ENCODE data around the gene CALB2. TPM values are rescaled to one million over a fixed set of nuclear protein-coding genes. Genes with fewer than 3 reads are reported as not detected.

Gene CALB2
- total RNA-seq, 2 experiments from 2014 or later, result not detected

DNA sequence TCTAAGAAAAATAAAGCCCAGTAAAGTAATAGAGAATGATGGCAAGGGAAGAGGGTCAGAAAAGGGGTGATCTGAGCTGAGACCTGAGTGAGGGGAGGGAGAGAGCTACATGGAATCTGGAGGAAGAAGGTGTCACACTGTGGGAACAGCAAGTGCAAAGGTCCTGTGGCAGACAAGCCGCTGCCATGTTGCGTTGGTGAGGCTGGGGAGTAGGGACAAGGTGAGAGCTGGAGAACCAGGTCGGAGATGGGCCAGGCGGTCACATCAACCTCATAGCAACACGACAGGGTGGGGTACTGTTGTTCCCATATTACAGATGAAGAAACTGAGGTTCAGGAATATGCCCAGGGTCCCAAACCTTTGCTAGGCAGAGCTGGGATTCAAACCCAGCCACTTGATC lies 16.6 kb upstream of the CALB2 start:
- no TSS peak for BruUV-seq (replicated peaks)
- ChIA-PET CTCF (ENCODE audit: unreplicated experiment) (no interaction called here), POLR2A (no interaction called here)
- intact Hi-C loops (cut with micrococcal nuclease; ENCODE audit: unreplicated experiment), result no loop called here
- Histone ChIP-seq H3K4me2 (ENCODE audit: low read length) (no peak overlapping the region), H2AFZ (ENCODE audit: low read length) (no peak overlapping the region), H3K4me1 (ENCODE audit: insufficient read depth, low read length, poor library complexity, severe bottlenecking) (no peaks in the 10 kb centered on the region), H3K4me3 (ENCODE audit: low read depth, low read length, poor library complexity, severe bottlenecking) (no peak overlapping the region), H3K79me2 (ENCODE audit: insufficient read depth, low read depth, low read length) (no peaks in the 10 kb centered on the region), H4K20me1 (ENCODE audit: insufficient read depth, low read length) (no peaks in the 10 kb centered on the region), H3K9me2 (ENCODE audit: insufficient read depth, low read length) (no peaks in the 10 kb centered on the region), H3K36me3 (ENCODE audit: insufficient read depth, low read length) (no peaks in the 10 kb centered on the region), H3K9me3 (ENCODE audit: low read length) (no peaks in the 10 kb centered on the region), H3K27ac (ENCODE audit: low read depth, low read length, poor library complexity, severe bottlenecking) (no peak overlapping the region)
- DNase-seq (ENCODE audit: low spot score), result no peak
- TF ChIP-seq, protein P1, sequence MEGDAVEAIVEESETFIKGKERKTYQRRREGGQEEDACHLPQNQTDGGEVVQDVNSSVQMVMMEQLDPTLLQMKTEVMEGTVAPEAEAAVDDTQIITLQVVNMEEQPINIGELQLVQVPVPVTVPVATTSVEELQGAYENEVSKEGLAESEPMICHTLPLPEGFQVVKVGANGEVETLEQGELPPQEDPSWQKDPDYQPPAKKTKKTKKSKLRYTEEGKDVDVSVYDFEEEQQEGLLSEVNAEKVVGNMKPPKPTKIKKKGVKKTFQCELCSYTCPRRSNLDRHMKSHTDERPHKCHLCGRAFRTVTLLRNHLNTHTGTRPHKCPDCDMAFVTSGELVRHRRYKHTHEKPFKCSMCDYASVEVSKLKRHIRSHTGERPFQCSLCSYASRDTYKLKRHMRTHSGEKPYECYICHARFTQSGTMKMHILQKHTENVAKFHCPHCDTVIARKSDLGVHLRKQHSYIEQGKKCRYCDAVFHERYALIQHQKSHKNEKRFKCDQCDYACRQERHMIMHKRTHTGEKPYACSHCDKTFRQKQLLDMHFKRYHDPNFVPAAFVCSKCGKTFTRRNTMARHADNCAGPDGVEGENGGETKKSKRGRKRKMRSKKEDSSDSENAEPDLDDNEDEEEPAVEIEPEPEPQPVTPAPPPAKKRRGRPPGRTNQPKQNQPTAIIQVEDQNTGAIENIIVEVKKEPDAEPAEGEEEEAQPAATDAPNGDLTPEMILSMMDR (conservative IDR thresholded peaks at IDR 0.05; ENCODE audit: low read length), result no peak
- no peak for TF ChIP-seq EZH2phosphoT487 (IDR thresholded peaks at IDR 0.05; ENCODE audit: borderline replicate concordance, low read depth, low read length)

DNA sequence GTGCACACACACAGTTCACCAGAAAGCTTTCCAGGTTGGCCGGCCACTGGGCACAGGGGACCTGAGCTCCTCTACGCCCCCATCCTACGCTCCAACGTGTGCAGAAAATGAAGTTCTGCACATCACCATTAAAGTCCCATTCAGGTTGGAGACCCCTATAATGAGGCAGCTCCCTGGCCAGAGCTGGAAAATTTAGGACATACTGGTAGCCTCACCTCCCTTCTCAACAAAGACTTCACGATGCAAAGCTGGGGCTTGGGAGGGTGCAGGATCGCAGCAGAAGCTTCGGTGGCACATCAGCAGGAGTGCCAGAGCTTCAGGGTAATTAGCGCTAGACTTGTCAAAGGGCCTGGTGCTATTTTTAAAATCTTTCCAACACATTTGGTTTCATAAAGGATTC lies 15.4 kb upstream of the CALB2 start:
- Histone ChIP-seq H3K9me2 (ENCODE audit: insufficient read depth, low read length) (no peaks in the 10 kb centered on the region), H3K79me2 (ENCODE audit: insufficient read depth, low read depth, low read length) (no peaks in the 10 kb centered on the region), H3K27ac (ENCODE audit: low read depth, low read length, poor library complexity, severe bottlenecking) (no peak overlapping the region), H2AFZ (ENCODE audit: low read length) (no peak overlapping the region), H4K20me1 (ENCODE audit: insufficient read depth, low read length) (no peaks in the 10 kb centered on the region), H3K9me3 (ENCODE audit: low read length) (no peaks in the 10 kb centered on the region), H3K36me3 (ENCODE audit: insufficient read depth, low read length) (no peaks in the 10 kb centered on the region), H3K4me2 (ENCODE audit: low read length) (no peak overlapping the region), H3K4me3 (ENCODE audit: low read depth, low read length, poor library complexity, severe bottlenecking) (no peak overlapping the region), H3K4me1 (ENCODE audit: insufficient read depth, low read length, poor library complexity, severe bottlenecking) (no peaks in the 10 kb centered on the region)
- no peak for DNase-seq (ENCODE audit: low spot score)
- ChIA-PET POLR2A (no interaction called here), CTCF (ENCODE audit: unreplicated experiment) (no interaction called here)
- no TSS peak for BruUV-seq (replicated peaks)
- no peak for TF ChIP-seq EZH2phosphoT487 (IDR thresholded peaks at IDR 0.05; ENCODE audit: borderline replicate concordance, low read depth, low read length)
- TF ChIP-seq, protein P1 (conservative IDR thresholded peaks at IDR 0.05; ENCODE audit: low read length), result no peak
- intact Hi-C loops (cut with micrococcal nuclease; ENCODE audit: unreplicated experiment), result no loop called here

DNA sequence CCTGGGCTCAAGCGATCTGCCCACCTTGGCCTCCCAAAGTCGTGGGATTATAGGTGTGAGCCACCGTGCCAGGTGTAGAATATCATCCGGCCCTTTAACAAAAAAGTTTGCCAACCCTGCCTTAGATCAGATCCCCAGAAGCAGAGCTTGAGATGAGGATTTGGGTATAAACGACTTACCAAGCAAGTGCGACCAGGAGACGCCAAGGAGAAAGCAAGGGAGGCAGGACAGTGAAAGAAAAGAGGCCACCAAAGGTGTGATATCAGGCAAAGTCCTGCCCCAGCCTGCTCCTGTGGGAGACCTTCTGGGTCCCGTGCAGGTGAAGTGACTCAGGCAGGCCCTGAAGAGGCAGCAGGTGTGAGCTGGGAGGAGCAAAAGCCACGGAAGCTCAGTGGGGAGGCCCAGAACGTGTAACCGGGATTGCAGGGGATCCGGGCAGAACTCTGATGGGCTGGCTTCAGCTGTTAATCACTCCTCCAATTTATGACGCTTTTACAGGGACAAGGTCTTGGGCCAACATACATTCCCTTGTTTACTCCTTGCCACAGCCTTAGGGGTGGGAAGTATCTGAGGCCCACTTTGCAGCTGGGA lies 14.1 kb upstream of the CALB2 start:
- Histone ChIP-seq H4K20me1 (ENCODE audit: insufficient read depth, low read length) (no peaks in the 10 kb centered on the region), H3K27ac (ENCODE audit: low read depth, low read length, poor library complexity, severe bottlenecking) (no peak overlapping the region), H2AFZ (ENCODE audit: low read length) (no peak overlapping the region), H3K9me3 (ENCODE audit: low read length) (no peaks in the 10 kb centered on the region), H3K4me2 (ENCODE audit: low read length) (no peak overlapping the region), H3K4me3 (ENCODE audit: low read depth, low read length, poor library complexity, severe bottlenecking) (no peak overlapping the region), H3K9me2 (ENCODE audit: insufficient read depth, low read length) (no peaks in the 10 kb centered on the region), H3K4me1 (ENCODE audit: insufficient read depth, low read length, poor library complexity, severe bottlenecking) (no peaks in the 10 kb centered on the region), H3K36me3 (ENCODE audit: insufficient read depth, low read length) (no peaks in the 10 kb centered on the region), H3K79me2 (ENCODE audit: insufficient read depth, low read depth, low read length) (no peaks in the 10 kb centered on the region)
- DNase-seq (ENCODE audit: low spot score), result no peak
- intact Hi-C loops (cut with micrococcal nuclease; ENCODE audit: unreplicated experiment), result no loop called here
- TF ChIP-seq, protein P1 (conservative IDR thresholded peaks at IDR 0.05; ENCODE audit: low read length), result no peak
- no peak for TF ChIP-seq EZH2phosphoT487 (IDR thresholded peaks at IDR 0.05; ENCODE audit: borderline replicate concordance, low read depth, low read length)
- ChIA-PET CTCF (ENCODE audit: unreplicated experiment) (no interaction called here), POLR2A (interaction anchor here (0.5 kb wide), 1 partner anchor 69 kb away, joined by 3 read pairs; no protein-coding TSS in a partner anchor)
- BruUV-seq (replicated peaks), result no TSS peak
